K562 (cell line): ENCODE results near the gene TMOD3. TPM values are rescaled to one million over a fixed set of nuclear protein-coding genes. Genes with fewer than 3 reads are reported as not detected.

ENCODE experiments used
- ATAC-seq: fragments of 200-7000 bp; cut with Tn5 transposase; 3 replicates; pipeline ENCODE4 v1.9.1; 2020; ENCODE audit warnings: moderate library complexity
- BruUV-seq: library from RNA; stranded (reverse); fragments of 400-500 nt; replicated peaks from 2 replicates; lab custom pipeline; 2021; lab: Mats Ljungman, UMichigan
- CTCF ChIA-PET: fragments of 300-600 bp; formaldehyde crosslinking; extraction: SDS; loops from one replicate; lab custom pipeline; 2021; ENCODE audit warnings: low intra/inter-chr PET ratio; lab: Yijun Ruan, JAX
- POLR2A ChIA-PET: fragments of 300-600, 350-650 bp; sonication (Branson Sonifier 250); formaldehyde crosslinking; extraction: SDS; loops from one replicate; lab custom pipeline; 2021; ENCODE audit warnings: antibody characterized with exemption, inconsistent platforms; lab: Yijun Ruan, JAX
- DNase-seq, 4 experiments: peaks; one replicate each; pipeline versions ENCODE4 v3.0.0 to v3.0.0-alpha.2; 2011 to 2018; ENCODE audit warnings: low spot score in 3 of 4, mixed read lengths in 3 of 4; ENCODE audit errors: extremely low read depth in 1 of 4
- FAIRE-seq: peaks from 2 replicates; lab custom pipeline; 2011; peaks lifted over from hg19 to GRCh38; lab: Jason Lieb, UNC
- H2AFZ ChIP-seq: 2 replicates; pipeline ENCODE4 v1.6.0; 2011; ENCODE audit warnings: low read depth, low read length, control low read depth, inconsistent platforms
- H3K27ac ChIP-seq: fragments of 200-600 bp; 3 replicates; pipeline ENCODE4 v1.8.0; 2011; ENCODE audit warnings: low read depth, mild to moderate bottlenecking, control low read depth, inconsistent platforms, low read length, moderate library complexity, mixed read lengths; ENCODE audit errors: extremely low read depth
- H3K27me3 ChIP-seq, 2 experiments: fragments of 300-600 bp in 1 of 2; 2 replicates in 1 of 2; 3 replicates in 1 of 2; pipeline versions ENCODE4 v1.6.0 to v1.8.0; 2011; ENCODE audit warnings: inconsistent platforms in 2 of 2, low read length in 2 of 2, mild to moderate bottlenecking in 1 of 2, mixed read lengths in 1 of 2, moderate library complexity in 1 of 2; ENCODE audit not compliant: control insufficient read depth in 2 of 2, insufficient read depth in 2 of 2
- H3K36me3 ChIP-seq: fragments of 300-600 bp; 3 replicates; pipeline ENCODE4 v1.8.0; 2011; ENCODE audit warnings: mild to moderate bottlenecking, low read length, inconsistent platforms; ENCODE audit not compliant: control insufficient read depth, insufficient read depth
- H3K4me1 ChIP-seq, 2 experiments: fragments of 200-600 bp in 1 of 2; replicated peaks in 1 of 2; 2 replicates in 1 of 2; 3 replicates in 1 of 2; pipeline versions ENCODE4 v1.5.1 to v1.8.0; 2011; ENCODE audit warnings: inconsistent platforms in 2 of 2, low read length in 2 of 2, mild to moderate bottlenecking in 1 of 2, mixed read lengths in 1 of 2, moderate library complexity in 1 of 2; ENCODE audit not compliant: control insufficient read depth in 2 of 2, insufficient read depth in 2 of 2
- H3K4me2 ChIP-seq: 2 replicates; pipeline ENCODE4 v1.6.1; 2011; ENCODE audit warnings: low read length, control low read depth, inconsistent platforms, mixed read lengths; ENCODE audit not compliant: insufficient read depth
- H3K4me3 ChIP-seq: fragments of 200-600 bp; sonication (generic), shearing (Covaris generic); 2 replicates; pipeline ENCODE4 v1.5.1; 2016; ENCODE audit warnings: control low read depth, inconsistent platforms
- H3K79me2 ChIP-seq: fragments of 200-600 bp; 3 replicates; pipeline ENCODE4 v1.8.0; 2011; ENCODE audit warnings: low read length, inconsistent platforms; ENCODE audit not compliant: control insufficient read depth, insufficient read depth
- H3K9ac ChIP-seq, 2 experiments: 2 replicates each; pipeline versions ENCODE4 v1.6.0 to v1.6.1; 2011; ENCODE audit warnings: low read depth in 2 of 2, low read length in 2 of 2, control low read depth in 1 of 2, inconsistent platforms in 1 of 2, mild to moderate bottlenecking in 1 of 2, mixed read lengths in 1 of 2; ENCODE audit not compliant: insufficient read depth in 1 of 2
- H3K9me1 ChIP-seq: one replicate; pipeline ENCODE4 v1.6.0; 2011; ENCODE audit warnings: inconsistent platforms, mild to moderate bottlenecking, low read length, moderate library complexity; ENCODE audit not compliant: control insufficient read depth, insufficient read depth
- H3K9me3 ChIP-seq: replicated peaks from 2 replicates; pipeline ENCODE4 v1.5.1; 2011; ENCODE audit warnings: low read depth, low read length, inconsistent platforms; ENCODE audit not compliant: control insufficient read depth, insufficient read depth
- H4K20me1 ChIP-seq: replicated peaks from 2 replicates; pipeline ENCODE4 v1.6.1; 2011; ENCODE audit warnings: low read length, inconsistent platforms, mixed read lengths; ENCODE audit not compliant: control insufficient read depth, insufficient read depth
- CBX2 ChIP-seq: fragments of 200-600 bp; sonication (generic); IDR thresholded peaks from one replicate; pipeline ENCODE4 v1.6.1; 2012; ENCODE audit warnings: mild to moderate bottlenecking, low read length, inconsistent platforms; ENCODE audit not compliant: insufficient read depth, poor library complexity, severe bottlenecking
- DNMT1 ChIP-seq: fragments of 450-650 bp; IDR thresholded peaks from 2 replicates; pipeline ENCODE4 v1.6.1; 2016; ENCODE audit warnings: antibody characterized with exemption, mild to moderate bottlenecking
- FOSL1 ChIP-seq: fragments of 200-800 bp; sonication (Bioruptor generic); conservative IDR thresholded peaks from 2 replicates; pipeline ENCODE4 v1.6.1; 2016; ENCODE audit warnings: missing genetic modification characterization, missing compliant biosample characterization
- FOXA3 ChIP-seq, 2 experiments: fragments of 450-650 bp in 1 of 2; sonication (generic) in 1 of 2; formaldehyde crosslinking; IDR thresholded peaks in 1 of 2; conservative IDR thresholded peaks in 1 of 2; 2 replicates each; pipeline versions ENCODE4 v1.4.0 to v1.8.0; 2020 to 2022; ENCODE audit warnings: mild to moderate bottlenecking in 2 of 2, missing genetic modification reagents in 1 of 2
- NBN ChIP-seq: fragments of 450-650 bp; IDR thresholded peaks from 2 replicates; pipeline ENCODE4 v1.6.1; 2016; ENCODE audit warnings: low read depth, mild to moderate bottlenecking
- NR2F6 ChIP-seq: fragments of 450-650 bp; formaldehyde crosslinking; IDR thresholded peaks from 2 replicates; pipeline ENCODE4 v1.4.0; 2020; ENCODE audit warnings: mild to moderate bottlenecking
- RAD51 ChIP-seq: fragments of 450-650 bp; IDR thresholded peaks from 2 replicates; pipeline ENCODE4 v1.7.1; 2016; ENCODE audit warnings: low read depth, mild to moderate bottlenecking, borderline replicate concordance
- SMAD1 ChIP-seq: fragments of 150-350 bp; IDR thresholded peaks from 2 replicates; pipeline ENCODE4 v1.6.1; 2014; ENCODE audit warnings: low read length, low read depth; ENCODE audit not compliant: partially characterized antibody
- SMARCE1 ChIP-seq: fragments of 450-650 bp; IDR thresholded peaks from 2 replicates; pipeline ENCODE4 v1.7.1; 2016; ENCODE audit warnings: mild to moderate bottlenecking
- TFAM ChIP-seq: fragments of 250-450 bp; sonication (Bioruptor Pico); conservative IDR thresholded peaks from 2 replicates; pipeline ENCODE4 v1.5.0; 2021; ENCODE audit warnings: mild to moderate bottlenecking, moderate library complexity
- ZBTB7A ChIP-seq: IDR thresholded peaks from 2 replicates; pipeline ENCODE4 v1.6.1; 2011; ENCODE audit warnings: low read depth, mild to moderate bottlenecking, low read length, moderate library complexity, borderline replicate concordance; ENCODE audit not compliant: control insufficient read depth
- ZFP30 ChIP-seq: fragments of 250-450 bp; sonication (Bioruptor Pico); IDR thresholded peaks from 2 replicates; pipeline ENCODE4 v1.8.0; 2022; ENCODE audit warnings: moderate library complexity, mild to moderate bottlenecking, inconsistent platforms, borderline replicate concordance
- in situ Hi-C: fragments of 300-500 bp; cut with MboI; formaldehyde crosslinking; loops from 4 replicates; pipeline ENCODE4 v1.15.0; 2018; ENCODE audit warnings: inconsistent platforms, mixed read lengths
- intact Hi-C: fragments of 100-400 bp; cut with micrococcal nuclease; formaldehyde crosslinking; loops from 2 replicates; pipeline ENCODE4 v1.14.2; 2022
- polyA plus RNA-seq, 8 experiments: library from polyadenylated mRNA; depleted of rRNA in 4 of 8; stranded (reverse) in 5 of 8; unstranded in 3 of 8; fragments of >200 nt; fragmentation: Nextera tagmentation in 2 of 8; fragmentation: Illumina TruSeq in 1 of 8; extraction: Ambion mirVana in 2 of 8; extraction: Trizol in 1 of 8; gene quantifications; 2 replicates each; pipeline versions ENCODE4 v1.2.1 to v1.2.3, GENCODE V29; 2011 to 2014; ENCODE audit warnings: inconsistent platforms in 1 of 8, missing spikeins in 1 of 8
- total RNA-seq, 7 experiments: library from RNA; depleted of rRNA in 6 of 7; stranded (reverse); fragments of >200 nt in 6 of 7; fragmentation: Illumina TruSeq in 2 of 7; extraction: Trizol in 2 of 7; gene quantifications; 2 replicates each; pipeline versions ENCODE4 v1.2.1 to v1.2.3, GENCODE V29; 2011 to 2021; ENCODE audit warnings: low replicate concordance in 1 of 7
- TF ChIP-seq, protein P1 (sequence below), 3 experiments: fragments of 200-800 bp in 1 of 3; fragments of 250-450 bp in 1 of 3; fragments of 450-650 bp in 1 of 3; sonication (Bioruptor Pico) in 1 of 3; sonication (Bioruptor generic) in 1 of 3; formaldehyde crosslinking in 1 of 3; IDR thresholded peaks; 2 replicates each; pipeline versions ENCODE4 v1.6.1 to v1.8.0; 2016 to 2022; ENCODE audit warnings: mild to moderate bottlenecking in 2 of 3, missing genetic modification characterization in 2 of 3, missing compliant biosample characterization in 1 of 3, moderate library complexity in 1 of 3

The TMOD3 gene
- total and polyA plus RNA-seq, 9 of the 15 experiments (the other 6 are each of a cell fraction or from before 2014, with no cell fraction given), result 6.8 to 45.0 (median 30.9) TPM

GRCh38 chr15:51939216-51939615 lies 109.8 kb downstream of the TMOD3 start:
- Histone ChIP-seq H3K4me3 (no peak overlapping the region), H3K4me2 (no peak overlapping the region), H3K9me3 (no peaks in the 10 kb centered on the region), H3K36me3 (peaks cover 57% of the 10 kb centered on the region), H3K9ac (no peak overlapping the region), H3K79me2 (no peaks in the 10 kb centered on the region), H3K27me3 (no peaks in the 10 kb centered on the region), H2AFZ (no peak overlapping the region), H4K20me1 (no peaks in the 10 kb centered on the region), H3K9me1 (no peaks in the 10 kb centered on the region), H3K4me1 (no peaks in the 10 kb centered on the region), H3K27ac (no peak overlapping the region)
- ChIA-PET CTCF (no interaction called here), POLR2A (interaction anchor here (0.8 kb wide), 1 partner anchor 15 kb away, joined by 3 read pairs; no protein-coding TSS in a partner anchor)
- DNase-seq, result no peak
- no peak for FAIRE-seq
- intact Hi-C loops, result no loop called here
- BruUV-seq, result no TSS peak
- TF ChIP-seq FOSL1 (tag) (no peak), ZFP30 (no peak), RAD51 (no peak), FOXA3 (CRISPR knock-in tag; conservative IDR thresholded peaks at IDR 0.05 in 1 of 2, IDR thresholded peaks at IDR 0.05 in 1 of 2) (no peak), ZBTB7A (no peak), SMARCE1 (no peak), DNMT1 (no peak), NBN (no peak), CBX2 (no peak), NR2F6 (no peak), TFAM (no peak), SMAD1 (no peak)
- TF ChIP-seq, protein P1, sequence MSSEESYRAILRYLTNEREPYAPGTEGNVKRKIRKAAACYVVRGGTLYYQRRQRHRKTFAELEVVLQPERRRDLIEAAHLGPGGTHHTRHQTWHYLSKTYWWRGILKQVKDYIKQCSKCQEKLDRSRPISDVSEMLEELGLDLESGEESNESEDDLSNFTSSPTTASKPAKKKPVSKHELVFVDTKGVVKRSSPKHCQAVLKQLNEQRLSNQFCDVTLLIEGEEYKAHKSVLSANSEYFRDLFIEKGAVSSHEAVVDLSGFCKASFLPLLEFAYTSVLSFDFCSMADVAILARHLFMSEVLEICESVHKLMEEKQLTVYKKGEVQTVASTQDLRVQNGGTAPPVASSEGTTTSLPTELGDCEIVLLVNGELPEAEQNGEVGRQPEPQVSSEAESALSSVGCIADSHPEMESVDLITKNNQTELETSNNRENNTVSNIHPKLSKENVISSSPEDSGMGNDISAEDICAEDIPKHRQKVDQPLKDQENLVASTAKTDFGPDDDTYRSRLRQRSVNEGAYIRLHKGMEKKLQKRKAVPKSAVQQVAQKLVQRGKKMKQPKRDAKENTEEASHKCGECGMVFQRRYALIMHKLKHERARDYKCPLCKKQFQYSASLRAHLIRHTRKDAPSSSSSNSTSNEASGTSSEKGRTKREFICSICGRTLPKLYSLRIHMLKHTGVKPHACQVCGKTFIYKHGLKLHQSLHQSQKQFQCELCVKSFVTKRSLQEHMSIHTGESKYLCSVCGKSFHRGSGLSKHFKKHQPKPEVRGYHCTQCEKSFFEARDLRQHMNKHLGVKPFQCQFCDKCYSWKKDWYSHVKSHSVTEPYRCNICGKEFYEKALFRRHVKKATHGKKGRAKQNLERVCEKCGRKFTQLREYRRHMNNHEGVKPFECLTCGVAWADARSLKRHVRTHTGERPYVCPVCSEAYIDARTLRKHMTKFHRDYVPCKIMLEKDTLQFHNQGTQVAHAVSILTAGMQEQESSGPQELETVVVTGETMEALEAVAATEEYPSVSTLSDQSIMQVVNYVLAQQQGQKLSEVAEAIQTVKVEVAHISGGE (CRISPR knock-in tag; IDR thresholded peaks at IDR 0.05), result no peak
- in situ Hi-C loops, result no loop called here
- ATAC-seq, result no peak
